A673 (cell line): ENCODE data around the gene SCGN. TPM values are rescaled to one million over a fixed set of nuclear protein-coding genes. Genes with fewer than 3 reads are reported as not detected.

Experiments used
- BruUV-seq: library from RNA; stranded (reverse); fragments of 400-500 nt; replicated peaks from 2 replicates; lab custom pipeline; 2021; lab: Mats Ljungman, UMichigan
- CTCF ChIA-PET: fragments of 300-600 bp; sonication (Branson Sonifier 250); formaldehyde crosslinking; loops from one replicate; lab custom pipeline; 2022; ENCODE audit warnings: antibody characterized with exemption; lab: Charles Lee
- POLR2A ChIA-PET: fragments of 300-600 bp; sonication (Branson Sonifier 250); formaldehyde crosslinking; loops from one replicate; lab custom pipeline; 2022; ENCODE audit warnings: antibody characterized with exemption; ENCODE audit not compliant: low non-redundant PET; lab: Charles Lee
- DNase-seq: peaks from one replicate; pipeline ENCODE4 v3.0.0-alpha.2; 2015; ENCODE audit warnings: low spot score
- H3K27ac ChIP-seq: fragments of 200-600 bp; sonication (generic); 2 replicates; pipeline ENCODE4 v1.5.1; 2016; ENCODE audit warnings: mixed run types, low read depth, mild to moderate bottlenecking, mixed read lengths, antibody characterized with exemption, low read length; ENCODE audit not compliant: poor library complexity, severe bottlenecking
- H3K27me3 ChIP-seq: fragments of 200-600 bp; sonication (generic); replicated peaks from 2 replicates; pipeline ENCODE4 v1.6.1; 2017; ENCODE audit warnings: mixed run types, low read depth, mild to moderate bottlenecking, mixed read lengths, antibody characterized with exemption, low read length; ENCODE audit not compliant: insufficient read depth, poor library complexity
- H3K36me3 ChIP-seq: fragments of 200-600 bp; sonication (generic); 2 replicates; pipeline ENCODE4 v1.6.1; 2016; ENCODE audit warnings: mixed run types, mild to moderate bottlenecking, mixed read lengths, antibody characterized with exemption, low read length; ENCODE audit not compliant: insufficient read depth, poor library complexity, severe bottlenecking
- H3K4me1 ChIP-seq: fragments of 200-600 bp; sonication (generic); 2 replicates; pipeline ENCODE4 v1.6.1; 2017; ENCODE audit warnings: mixed run types, mild to moderate bottlenecking, mixed read lengths, antibody characterized with exemption, low read length; ENCODE audit not compliant: insufficient read depth, poor library complexity, severe bottlenecking
- H3K4me3 ChIP-seq: fragments of 200-600 bp; sonication (generic); 2 replicates; pipeline ENCODE4 v1.5.1; 2016; ENCODE audit warnings: low read depth, mixed run types, mild to moderate bottlenecking, mixed read lengths, low read length; ENCODE audit not compliant: poor library complexity, severe bottlenecking
- H3K9me3 ChIP-seq: fragments of 200-600 bp; sonication (generic); 2 replicates; pipeline ENCODE4 v1.6.1; 2016; ENCODE audit warnings: mixed run types, low read depth, mild to moderate bottlenecking, mixed read lengths, antibody characterized with exemption, low read length; ENCODE audit not compliant: poor library complexity, severe bottlenecking
- CTCF ChIP-seq: fragments of 300-800, 200-600 bp; sonication (generic); conservative IDR thresholded peaks from 2 replicates; pipeline ENCODE4 v1.5.1; 2017; ENCODE audit warnings: low read depth, mild to moderate bottlenecking, antibody characterized with exemption, low read length, moderate library complexity, mixed read lengths
- EZH2 ChIP-seq: fragments of 200-600 bp; sonication (generic); IDR thresholded peaks from 2 replicates; pipeline ENCODE4 v1.6.1; 2017; ENCODE audit warnings: borderline replicate concordance, low read depth, mild to moderate bottlenecking, mixed read lengths, antibody characterized with exemption, low read length; ENCODE audit not compliant: poor library complexity, severe bottlenecking
- intact Hi-C: fragments of 100-400 bp; cut with micrococcal nuclease; formaldehyde crosslinking; loops from one replicate; pipeline ENCODE4 v1.10.0; 2022; ENCODE audit not compliant: unreplicated experiment
- total RNA-seq: library from RNA; stranded (reverse); gene quantifications from 2 replicates; pipeline ENCODE4 v1.2.3, GENCODE V29; 2021

SCGN gene
- total RNA-seq, 1 experiment from 2014 or later = not detected

GRCh38 chr6:25704001-25704400, 52.0 kb downstream of the SCGN start:
- Histone ChIP-seq H3K4me3 (no peak overlapping the region), H3K36me3 (no peaks in the 10 kb centered on the region), H3K9me3 (no peaks in the 10 kb centered on the region), H3K4me1 (no peaks in the 10 kb centered on the region), H3K27ac (no peak overlapping the region), H3K27me3 (peaks cover 3% of the 10 kb centered on the region)
- DNase-seq = no peak
- ChIA-PET POLR2A (no interaction called here), CTCF (no interaction called here)
- TF ChIP-seq CTCF (no peak), EZH2 (no peak)
- intact Hi-C loops = no loop called here
- no TSS peak for BruUV-seq

GRCh38 chr6:25706314-25707014, 54.4 kb downstream of the SCGN start:
- Histone ChIP-seq H3K27ac (no peak overlapping the region), H3K27me3 (peaks cover 3% of the 10 kb centered on the region), H3K36me3 (no peaks in the 10 kb centered on the region), H3K9me3 (no peaks in the 10 kb centered on the region), H3K4me3 (no peak overlapping the region), H3K4me1 (no peaks in the 10 kb centered on the region)
- ChIA-PET CTCF (interaction anchor here (0.5 to 1.2 kb wide), 2 partner anchors 12 to 15 kb away, joined by 3 read pairs; no protein-coding TSS in a partner anchor), POLR2A (no interaction called here)
- DNase-seq = no peak
- no peak for TF ChIP-seq CTCF
- no peak for TF ChIP-seq EZH2
- intact Hi-C loops = no loop called here
- no TSS peak for BruUV-seq

- no peak for TF ChIP-seq CTCF
- TF ChIP-seq EZH2 = no peak
- intact Hi-C loops = no loop called here
- Histone ChIP-seq H3K36me3 (no peaks in the 10 kb centered on the region), H3K4me3 (no peak overlapping the region), H3K27me3 (no peaks in the 10 kb centered on the region), H3K4me1 (peaks cover 10% of the 10 kb centered on the region), H3K27ac (no peak overlapping the region), H3K9me3 (no peaks in the 10 kb centered on the region)
- ChIA-PET CTCF (no interaction called here), POLR2A (no interaction called here)
- no peak for DNase-seq
- no TSS peak for BruUV-seq
Measured at GRCh38 chr6:25709761-25710160, 57.7 kb downstream of the SCGN start.
